NT2/D1 (cell line): Measurements from ENCODE around the gene ZFX.

Source experiments
- DNase-seq: peaks from one replicate; pipeline ENCODE4 v3.0.0-alpha.2; 2011; ENCODE audit warnings: low read depth, low spot score
- H3K27me3 ChIP-seq: 2 replicates; pipeline ENCODE4 v1.6.0; 2011; ENCODE audit warnings: mild to moderate bottlenecking; ENCODE audit not compliant: insufficient read length, insufficient read depth
- H3K36me3 ChIP-seq: 2 replicates; pipeline ENCODE4 v1.6.1; 2011; ENCODE audit warnings: mild to moderate bottlenecking, low read length, mixed read lengths; ENCODE audit not compliant: insufficient read depth, insufficient read length
- H3K4me1 ChIP-seq: 2 replicates; pipeline ENCODE4 v1.5.1; 2011; ENCODE audit not compliant: insufficient read depth, insufficient read length
- H3K4me3 ChIP-seq: 2 replicates; pipeline ENCODE4 v1.5.1; 2011; ENCODE audit warnings: low read depth; ENCODE audit not compliant: insufficient read length
- H3K9ac ChIP-seq: 2 replicates; pipeline ENCODE4 v1.6.0; 2011; ENCODE audit warnings: low read depth; ENCODE audit not compliant: insufficient read length
- H3K9me3 ChIP-seq: 2 replicates; pipeline ENCODE4 v1.5.1; 2011; ENCODE audit warnings: mild to moderate bottlenecking, low read length; ENCODE audit not compliant: insufficient read depth
- SUZ12 ChIP-seq: IDR thresholded peaks from 2 replicates; pipeline ENCODE4 v1.6.1; 2011; ENCODE audit not compliant: insufficient read length, insufficient read depth; ENCODE audit errors: extremely low read depth
- YY1 ChIP-seq: IDR thresholded peaks from 2 replicates; pipeline ENCODE4 v1.6.1; 2011; ENCODE audit not compliant: insufficient read length, insufficient read depth
- ZNF274 ChIP-seq: IDR thresholded peaks from 2 replicates; pipeline ENCODE4 v1.6.1; 2011; ENCODE audit warnings: mild to moderate bottlenecking, low read depth, low read length

ZFX gene

GRCh38 chrX:24253469-24253868 lies 103.9 kb downstream of the ZFX start:
- no peak for TF ChIP-seq YY1
- no peak for TF ChIP-seq ZNF274
- no peak for TF ChIP-seq SUZ12
- Histone ChIP-seq H3K4me3 (no peak overlapping the region), H3K27me3 (no peaks in the 10 kb centered on the region), H3K4me1 (peaks cover 2% of the 10 kb centered on the region), H3K36me3 (no peaks in the 10 kb centered on the region), H3K9ac (no peak overlapping the region), H3K9me3 (no peaks in the 10 kb centered on the region)
- no peak for DNase-seq

DNA sequence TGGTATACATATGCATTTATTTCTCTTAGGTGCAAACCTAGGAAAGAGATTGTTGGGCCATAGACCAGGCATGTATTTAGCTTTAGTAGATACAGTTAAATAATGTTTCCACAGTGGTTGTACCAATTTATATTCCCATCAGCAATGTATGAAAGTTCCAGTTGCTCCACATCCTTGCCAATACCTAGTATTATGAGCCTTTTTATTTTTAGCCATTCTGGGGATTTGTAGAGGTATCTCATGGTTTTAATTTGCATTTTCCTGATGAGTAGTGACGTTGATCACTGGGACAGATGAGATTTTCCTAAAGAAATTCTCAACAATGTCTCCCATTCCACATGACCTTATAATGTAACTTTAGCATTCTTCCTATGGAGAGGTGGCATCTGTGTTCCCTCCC lies 107.5 kb downstream of the ZFX start:
- no peak overlapping the region for H3K9ac ChIP-seq
- peaks cover 2% of the 10 kb centered on the region for H3K4me1 ChIP-seq
- H3K4me3 ChIP-seq, result no peak overlapping the region
- DNase-seq, result no peak
- H3K9me3 ChIP-seq, result no peaks in the 10 kb centered on the region; the same call in 1 of the 2 replicates
- H3K36me3 ChIP-seq, result no peaks in the 10 kb centered on the region
- no peaks in the 10 kb centered on the region for H3K27me3 ChIP-seq
- no peak for TF ChIP-seq YY1
- TF ChIP-seq ZNF274, result no peak
- TF ChIP-seq SUZ12, result no peak

GRCh38 chrX:24259544-24260240 lies 110.2 kb downstream of the ZFX start:
- no peaks in the 10 kb centered on the region for H3K36me3 ChIP-seq
- DNase-seq, result peak; percentile 57
- H3K27me3 ChIP-seq, result no peaks in the 10 kb centered on the region
- H3K9me3 ChIP-seq, result no peaks in the 10 kb centered on the region; the same call in 1 of the 2 replicates
- H3K4me3 ChIP-seq, result no peak overlapping the region
- no peak overlapping the region for H3K9ac ChIP-seq
- H3K4me1 ChIP-seq, result peaks cover 2% of the 10 kb centered on the region
- TF ChIP-seq ZNF274, result no peak
- no peak for TF ChIP-seq YY1

GRCh38 chrX:24260842-24261550 lies 111.5 kb downstream of the ZFX start:
- TF ChIP-seq YY1 (no peak), ZNF274 (no peak), SUZ12 (no peak)
- H3K4me3 ChIP-seq, result no peak overlapping the region
- no peaks in the 10 kb centered on the region; the same call in 1 of the 2 replicates for H3K9me3 ChIP-seq
- no peaks in the 10 kb centered on the region for H3K36me3 ChIP-seq
- H3K27me3 ChIP-seq, result no peaks in the 10 kb centered on the region
- no peak for DNase-seq
- H3K4me1 ChIP-seq, result peaks cover 2% of the 10 kb centered on the region
- H3K9ac ChIP-seq, result no peak overlapping the region

- no peaks in the 10 kb centered on the region for H3K36me3 ChIP-seq
- H3K27me3 ChIP-seq, result no peaks in the 10 kb centered on the region
- no peak overlapping the region for H3K9ac ChIP-seq
These were observed 112.8 kb downstream of the ZFX start for GRCh38 chrX:24262309-24262708.

GRCh38 chrX:24264383-24264782 lies 114.9 kb downstream of the ZFX start:
- Histone ChIP-seq H3K4me3 (no peak overlapping the region), H3K9me3 (no peaks in the 10 kb centered on the region; the same call in 1 of the 2 replicates), H3K27me3 (no peaks in the 10 kb centered on the region), H3K4me1 (no peaks in the 10 kb centered on the region), H3K9ac (no peak overlapping the region), H3K36me3 (no peaks in the 10 kb centered on the region)
- TF ChIP-seq ZNF274 (no peak), YY1 (no peak), SUZ12 (no peak)
- DNase-seq, result no peak

More at GRCh38 chrX:24262309-24262708, 112.8 kb downstream of the ZFX start:
- peaks cover 2% of the 10 kb centered on the region for H3K4me1 ChIP-seq
- no peak for DNase-seq
- TF ChIP-seq YY1 (no peak), SUZ12 (no peak), ZNF274 (no peak)
- no peak overlapping the region for H3K4me3 ChIP-seq
- H3K9me3 ChIP-seq, result no peaks in the 10 kb centered on the region; the same call in 1 of the 2 replicates
